OCI-LY3 (cell line): Measurements from ENCODE around the gene PRRG2.

Experiments
- H2AFZ ChIP-seq: fragments of 200-600, 300-600 bp; shearing (Covaris generic); 2 replicates; pipeline ENCODE4 v1.6.0; 2014; ENCODE audit warnings: antibody characterized with exemption, low read depth, low read length
- H3K27ac ChIP-seq: fragments of 200-600, 300-600 bp; sonication (generic); 2 replicates; pipeline ENCODE4 v1.5.1; 2014; ENCODE audit warnings: mild to moderate bottlenecking, low read length, moderate library complexity, mixed read lengths
- H3K27me3 ChIP-seq: fragments of 200-600, 300-600 bp; sonication (generic); 2 replicates; pipeline ENCODE4 v1.6.1; 2014; ENCODE audit warnings: low read depth, low read length, mixed read lengths
- H3K36me3 ChIP-seq: fragments of 200-600, 300-600 bp; sonication (generic); replicated peaks from 2 replicates; pipeline ENCODE3; 2014; ENCODE audit warnings: low read depth, low read length, mixed read lengths
- H3K4me1 ChIP-seq: fragments of 300-600, 200-600 bp; sonication (generic); 2 replicates; pipeline ENCODE4 v1.6.1; 2014; ENCODE audit warnings: low read length, mixed read lengths
- H3K4me2 ChIP-seq: fragments of 200-600, 300-600 bp; sonication (generic); 2 replicates; pipeline ENCODE4 v1.6.1; 2014; ENCODE audit warnings: low read length, mixed read lengths
- H3K4me3 ChIP-seq: fragments of 300-600, 200-600 bp; sonication (generic); 2 replicates; pipeline ENCODE4 v1.5.1; 2014; ENCODE audit warnings: antibody characterized with exemption, mild to moderate bottlenecking, low read length, moderate library complexity
- H3K79me2 ChIP-seq: fragments of 300-600, 200-600 bp; shearing (Covaris generic); 2 replicates; pipeline ENCODE4 v1.6.1; 2014; ENCODE audit warnings: mild to moderate bottlenecking, low read length, mixed read lengths
- H3K9ac ChIP-seq: fragments of 300-600, 200-600 bp; shearing (Covaris generic); 2 replicates; pipeline ENCODE4 v1.6.0; 2014; ENCODE audit warnings: mild to moderate bottlenecking, low read length, moderate library complexity
- H3K9me3 ChIP-seq: fragments of 200-600, 300-600 bp; shearing (Covaris generic); 2 replicates; pipeline ENCODE4 v1.6.1; 2014; ENCODE audit warnings: low read length, mixed read lengths; ENCODE audit not compliant: insufficient read depth
- H4K20me1 ChIP-seq: fragments of 200-600, 300-600 bp; sonication (generic); 2 replicates; pipeline ENCODE4 v1.6.1; 2016; ENCODE audit warnings: low read length, mixed read lengths; ENCODE audit not compliant: insufficient read depth
- EZH2phosphoT487 ChIP-seq: fragments of 200-600 bp; shearing (Covaris generic); IDR thresholded peaks from 2 replicates; pipeline ENCODE4 v1.6.1; 2018; ENCODE audit warnings: antibody characterized with exemption, mixed run types, low read depth
- TF ChIP-seq, protein P1 (sequence below): fragments of 200-600, 300-600 bp; sonication (generic); IDR thresholded peaks from 2 replicates; pipeline ENCODE4 v1.5.1; 2014; ENCODE audit warnings: antibody characterized with exemption, low read length, low read depth

Gene PRRG2

DNA sequence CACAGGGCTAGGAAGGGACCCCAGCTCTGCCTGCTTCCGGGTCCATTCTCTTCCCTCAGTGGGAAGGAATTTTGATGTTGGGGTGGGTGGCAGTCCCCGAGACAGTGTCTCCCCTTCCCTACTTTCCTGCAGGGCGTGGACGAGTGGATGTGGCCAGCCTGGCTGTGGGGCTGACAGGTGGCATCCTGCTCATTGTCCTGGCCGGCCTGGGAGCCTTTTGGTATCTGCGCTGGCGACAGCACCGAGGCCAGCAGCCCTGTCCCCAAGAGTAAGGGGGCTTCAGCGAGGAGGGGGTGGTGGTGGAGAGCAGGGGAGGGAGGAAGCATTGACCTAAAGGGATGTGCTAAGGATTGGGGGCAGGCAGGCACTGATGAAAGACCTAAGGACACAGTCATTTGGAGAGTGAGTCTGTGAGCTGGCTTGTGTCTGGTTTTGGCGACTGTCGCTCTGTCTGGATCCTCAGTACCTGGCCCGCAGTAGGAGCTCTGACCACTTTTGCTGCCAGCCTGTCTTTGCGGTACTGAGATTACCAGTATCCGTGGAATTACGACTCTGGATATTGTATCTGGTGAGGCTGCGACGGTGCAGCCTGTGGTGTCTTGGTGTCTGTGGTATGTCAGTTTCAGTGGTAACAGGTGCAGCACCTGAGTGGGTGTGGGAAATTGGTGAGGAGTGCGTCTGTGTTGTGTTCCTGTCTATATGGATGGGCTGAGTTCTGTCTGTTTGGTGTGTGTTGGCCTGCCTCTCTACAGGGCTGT is 7.4 kb downstream of the PRRG2 start:
- H3K4me2 ChIP-seq, result no peak overlapping the region
- H3K9me3 ChIP-seq, result no peaks in the 10 kb centered on the region
- peaks cover under 1% of the 10 kb centered on the region; the same call in 1 of the 2 replicates for H4K20me1 ChIP-seq
- H3K36me3 ChIP-seq, result no peaks in the 10 kb centered on the region
- H3K79me2 ChIP-seq, result peaks cover 23% of the 10 kb centered on the region
- H3K4me3 ChIP-seq, result no peak overlapping the region
- no peak overlapping the region for H3K9ac ChIP-seq
- H3K27ac ChIP-seq, result no peak overlapping the region
- no peak overlapping the region for H2AFZ ChIP-seq
- no peak for TF ChIP-seq EZH2phosphoT487
- TF ChIP-seq, protein P1, sequence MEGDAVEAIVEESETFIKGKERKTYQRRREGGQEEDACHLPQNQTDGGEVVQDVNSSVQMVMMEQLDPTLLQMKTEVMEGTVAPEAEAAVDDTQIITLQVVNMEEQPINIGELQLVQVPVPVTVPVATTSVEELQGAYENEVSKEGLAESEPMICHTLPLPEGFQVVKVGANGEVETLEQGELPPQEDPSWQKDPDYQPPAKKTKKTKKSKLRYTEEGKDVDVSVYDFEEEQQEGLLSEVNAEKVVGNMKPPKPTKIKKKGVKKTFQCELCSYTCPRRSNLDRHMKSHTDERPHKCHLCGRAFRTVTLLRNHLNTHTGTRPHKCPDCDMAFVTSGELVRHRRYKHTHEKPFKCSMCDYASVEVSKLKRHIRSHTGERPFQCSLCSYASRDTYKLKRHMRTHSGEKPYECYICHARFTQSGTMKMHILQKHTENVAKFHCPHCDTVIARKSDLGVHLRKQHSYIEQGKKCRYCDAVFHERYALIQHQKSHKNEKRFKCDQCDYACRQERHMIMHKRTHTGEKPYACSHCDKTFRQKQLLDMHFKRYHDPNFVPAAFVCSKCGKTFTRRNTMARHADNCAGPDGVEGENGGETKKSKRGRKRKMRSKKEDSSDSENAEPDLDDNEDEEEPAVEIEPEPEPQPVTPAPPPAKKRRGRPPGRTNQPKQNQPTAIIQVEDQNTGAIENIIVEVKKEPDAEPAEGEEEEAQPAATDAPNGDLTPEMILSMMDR, result no peak
- peaks cover 8% of the 10 kb centered on the region for H3K4me1 ChIP-seq
- no peaks in the 10 kb centered on the region; the same call in 1 of the 2 replicates for H3K27me3 ChIP-seq

DNA sequence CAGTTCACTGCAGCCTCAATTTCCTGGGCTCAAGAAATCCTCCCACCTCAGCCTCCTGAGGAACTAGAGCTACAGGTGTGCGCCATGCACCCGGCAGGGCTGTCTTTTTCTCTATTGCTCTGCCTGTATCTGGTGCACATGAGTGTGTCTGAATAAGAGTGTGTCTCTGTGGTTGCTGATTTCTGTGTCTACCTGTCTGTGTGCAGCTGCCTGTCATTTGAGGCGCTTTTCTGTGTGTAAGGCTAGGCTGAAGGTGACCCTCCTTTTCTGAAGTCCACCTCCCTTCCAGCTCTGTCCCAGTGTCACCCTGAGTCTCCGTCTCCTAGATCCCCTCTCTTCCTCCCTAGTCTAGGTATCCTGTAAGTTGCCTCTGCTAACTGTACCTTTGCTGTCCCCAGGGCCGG is 8.4 kb downstream of the PRRG2 start:
- H4K20me1 ChIP-seq, result peaks cover 10% of the 10 kb centered on the region
- H3K4me3 ChIP-seq, result no peak overlapping the region
- TF ChIP-seq EZH2phosphoT487, result no peak
- TF ChIP-seq, protein P1, result no peak
- H3K4me2 ChIP-seq, result peak overlapping the region; percentile 41
- peak overlapping the region; percentile 8; the same call in 1 of the 2 replicates for H2AFZ ChIP-seq
- H3K27ac ChIP-seq, result no peak overlapping the region
- peaks cover 32% of the 10 kb centered on the region for H3K79me2 ChIP-seq
- peaks cover 13% of the 10 kb centered on the region for H3K4me1 ChIP-seq
- no peak overlapping the region for H3K9ac ChIP-seq
- H3K36me3 ChIP-seq, result peaks cover 9% of the 10 kb centered on the region
- H3K27me3 ChIP-seq, result no peaks in the 10 kb centered on the region; the same call in 1 of the 2 replicates
- no peaks in the 10 kb centered on the region for H3K9me3 ChIP-seq

DNA sequence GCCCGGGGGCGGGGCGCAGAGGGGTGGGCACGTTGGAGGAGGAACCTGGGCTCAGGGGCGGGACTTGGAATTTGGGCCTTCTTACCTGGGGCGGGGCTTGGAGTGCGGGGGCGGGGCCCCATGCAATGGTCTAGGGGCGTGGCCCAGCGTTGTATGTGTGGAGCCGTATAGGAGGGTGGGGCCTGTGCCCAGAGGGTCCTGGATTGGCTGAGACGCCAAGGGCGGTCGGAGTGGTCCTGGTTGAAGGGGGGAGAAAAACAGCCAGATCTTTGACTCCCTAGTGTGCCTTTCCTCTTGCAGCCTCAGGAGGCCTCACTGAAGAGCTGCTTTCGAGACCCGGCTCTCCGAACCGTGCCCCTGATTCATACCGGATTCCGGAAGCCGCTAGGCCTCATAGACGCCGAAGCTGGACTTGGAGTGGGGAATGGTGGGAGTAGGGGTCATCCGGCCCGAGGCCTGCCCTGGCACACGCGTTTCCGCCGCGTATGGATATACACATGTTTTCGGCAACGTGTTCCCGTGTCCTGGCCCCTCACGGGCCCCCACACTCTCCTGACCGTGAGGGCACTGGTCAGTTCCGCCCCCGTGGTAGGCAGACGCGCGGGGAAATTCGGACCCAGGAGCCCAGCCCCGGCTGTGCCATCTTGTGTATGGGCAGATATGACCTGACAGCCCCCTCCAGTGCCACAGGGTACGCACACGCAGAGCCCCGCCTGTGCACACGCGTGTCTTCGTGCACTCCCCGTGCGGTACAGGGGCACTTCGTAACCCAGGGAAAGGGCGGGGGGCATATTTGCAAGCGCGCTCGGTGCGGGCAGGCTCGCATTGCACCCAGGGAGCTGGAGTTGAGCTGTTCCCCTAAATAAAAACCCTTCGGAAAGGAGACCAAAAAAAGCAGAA is 9.2 kb downstream of the PRRG2 start:
- Histone ChIP-seq H3K27ac (peak overlapping the region; percentile 88), H4K20me1 (peaks cover 11% of the 10 kb centered on the region), H2AFZ (no peak overlapping the region), H3K4me2 (peak overlapping the region; percentile 66), H3K4me3 (peak overlapping the region; percentile 77), H3K9me3 (no peaks in the 10 kb centered on the region), H3K27me3 (no peaks in the 10 kb centered on the region; the same call in 1 of the 2 replicates), H3K36me3 (peaks cover 12% of the 10 kb centered on the region), H3K79me2 (peaks cover 35% of the 10 kb centered on the region), H3K9ac (peak overlapping the region; percentile 87), H3K4me1 (peaks cover 13% of the 10 kb centered on the region)
- TF ChIP-seq, protein P1, result peak; percentile 8; the same call in 1 of the 2 replicates
- TF ChIP-seq EZH2phosphoT487, result no peak
